HG03378 (cell line): ENCODE data around the gene FOXM1.

Source experiments
- ATAC-seq: cut with Tn5 transposase; IDR thresholded peaks from one replicate; pipeline ENCODE4 v1.9.1; 2021; ENCODE audit warnings: mild to moderate bottlenecking, moderate library complexity; ENCODE audit not compliant: unreplicated experiment

FOXM1 gene

GRCh38 chr12:2877047-2877952 is at the start of gene FOXM1, which contains the start of gene RHNO1:
TSS of gene FOXM1 (minus strand) at chr12:2877174. CDS start at chr12:2874478, 2,696 bp downstream.
TSS of gene RHNO1 (plus strand) at chr12:2877223. CDS start at chr12:2885367, 8,144 bp downstream.
- peak; percentile 70 for ATAC-seq

- no peak for ATAC-seq
Measured at GRCh38 chr12:2925322-2925995, 48.5 kb upstream of the FOXM1 start.

DNA sequence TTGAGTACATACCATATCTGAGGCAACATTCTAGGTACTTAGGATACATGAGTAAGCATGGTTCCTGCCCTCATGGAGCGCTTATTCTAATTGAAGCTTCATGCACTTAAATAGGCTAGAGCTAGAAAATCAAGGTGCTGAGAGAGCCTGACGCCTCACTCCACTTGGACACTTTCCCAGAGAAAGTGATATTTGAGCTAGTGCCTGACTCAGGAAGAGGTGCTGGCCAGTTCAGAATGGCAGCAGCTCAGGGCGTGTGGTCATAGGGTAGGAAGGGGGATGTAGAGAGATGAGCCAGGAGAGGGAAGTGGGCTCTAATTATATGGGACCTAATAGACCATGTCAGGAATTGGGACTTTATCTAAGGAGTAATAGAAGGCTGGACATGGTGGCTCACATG is 47.0 kb upstream of the FOXM1 start:
- ATAC-seq: no peak

GRCh38 chr12:2923057-2923456 is 46.1 kb upstream of the FOXM1 start:
- ATAC-seq: no peak

GRCh38 chr12:2922329-2922728 is 45.4 kb upstream of the FOXM1 start:
- no peak for ATAC-seq

GRCh38 chr12:2919249-2919648 is 42.3 kb upstream of the FOXM1 start:
- ATAC-seq: no peak

- ATAC-seq: no peak
Measured at GRCh38 chr12:2912216-2912575, 35.2 kb upstream of the FOXM1 start.

DNA sequence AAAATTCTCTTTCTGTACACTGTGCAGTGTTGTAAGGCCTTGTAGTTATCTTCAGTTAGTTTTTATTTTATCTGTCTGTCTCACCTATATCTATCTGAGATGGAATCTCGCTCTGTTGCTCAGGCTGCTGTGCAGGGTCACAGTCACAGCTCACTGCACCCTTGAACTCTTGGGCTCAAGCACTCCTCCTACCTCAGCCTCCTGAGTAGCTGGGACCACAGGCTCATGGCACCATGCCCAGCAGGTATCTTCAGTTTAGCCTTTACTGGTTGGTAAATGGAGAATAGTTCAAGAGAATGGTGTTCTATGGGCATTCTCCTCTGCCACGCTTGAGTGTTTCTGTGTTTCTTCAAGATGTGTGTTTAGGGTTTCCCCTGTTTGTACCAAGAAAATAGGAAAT is 27.3 kb upstream of the FOXM1 start:
- ATAC-seq: no peak

- ATAC-seq: no peak
Measured at GRCh38 chr12:2902272-2902880, 25.4 kb upstream of the FOXM1 start.

DNA sequence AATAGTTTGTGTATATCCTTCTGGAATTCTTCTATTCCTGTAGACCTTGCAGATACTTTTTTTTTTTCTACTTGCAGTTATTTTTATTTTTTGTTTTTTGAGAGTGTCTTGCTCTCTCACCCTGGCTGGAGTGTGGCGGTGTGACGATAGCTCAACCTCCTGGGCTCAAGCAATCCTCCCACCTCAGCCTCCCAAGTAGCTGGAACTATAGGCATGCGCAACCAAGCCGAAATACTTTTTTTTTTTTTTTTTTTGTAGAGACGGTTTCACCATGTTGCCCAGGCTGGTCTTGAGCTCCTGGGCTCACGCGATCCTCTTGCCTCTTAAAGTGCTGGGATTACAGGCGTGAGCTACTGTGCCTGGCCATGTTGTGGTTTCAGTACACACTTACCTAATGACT is 23.7 kb upstream of the FOXM1 start:
- ATAC-seq: no peak

DNA sequence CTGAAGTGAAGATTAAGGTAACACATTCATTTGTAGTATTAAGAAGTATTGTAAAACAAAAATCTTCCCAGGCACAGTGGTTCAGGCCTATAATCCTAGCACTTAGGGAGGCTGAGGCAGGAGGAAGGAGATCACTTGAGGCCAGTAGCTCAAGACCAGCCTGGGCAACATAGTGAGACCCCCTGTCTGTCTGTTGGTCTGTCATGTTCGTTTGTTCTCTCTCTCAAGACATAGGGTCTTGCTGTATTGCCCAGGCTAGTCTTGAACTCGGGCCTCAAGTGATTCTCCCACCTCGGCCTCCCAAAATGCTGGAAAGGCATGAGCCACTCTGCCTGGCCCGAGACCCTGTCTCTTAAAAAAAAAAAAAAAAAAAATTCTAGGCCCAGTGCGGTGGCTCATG is 20.4 kb upstream of the FOXM1 start:
- ATAC-seq: no peak

DNA sequence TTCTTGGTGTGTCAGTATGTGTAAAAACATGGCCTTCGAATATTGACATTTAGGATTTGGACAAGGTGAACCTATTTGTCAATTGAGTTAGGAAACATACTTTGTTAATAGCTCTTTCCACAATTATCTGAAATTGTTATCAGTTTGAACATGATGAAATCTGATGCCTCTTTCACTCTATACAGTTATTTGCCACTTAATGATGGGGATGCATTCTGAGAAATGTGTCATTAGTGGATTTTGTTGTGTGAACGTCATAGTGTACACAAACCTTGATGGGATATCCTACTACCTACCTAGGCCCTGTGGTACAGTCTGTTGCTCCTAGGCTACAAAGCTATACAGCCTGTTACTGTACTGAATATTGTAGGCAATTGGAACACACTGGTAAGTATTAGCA is 18.5 kb upstream of the FOXM1 start:
- ATAC-seq: no peak

DNA sequence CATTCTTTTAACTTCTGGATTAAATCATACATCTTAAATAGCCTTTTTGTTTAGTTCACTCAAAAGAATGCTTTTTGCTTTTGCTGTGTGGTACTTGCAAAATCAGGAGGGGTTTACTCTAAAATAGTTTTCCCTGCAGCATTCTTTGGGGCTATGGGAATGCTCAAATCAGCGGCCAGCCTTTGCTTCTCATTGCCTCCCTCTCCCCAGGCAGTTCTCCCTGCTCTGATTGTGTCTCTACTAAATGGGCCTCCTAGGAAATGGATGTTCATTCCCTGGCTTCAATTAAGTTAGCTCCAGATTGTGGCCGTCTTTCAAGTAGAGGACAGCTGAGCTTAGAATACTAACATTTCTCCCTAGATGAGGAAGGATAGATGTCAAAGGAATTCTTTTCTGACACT is 18.1 kb upstream of the FOXM1 start:
- ATAC-seq: no peak

GRCh38 chr12:2893007-2893406 is 16.0 kb upstream of the FOXM1 start:
- no peak for ATAC-seq

DNA sequence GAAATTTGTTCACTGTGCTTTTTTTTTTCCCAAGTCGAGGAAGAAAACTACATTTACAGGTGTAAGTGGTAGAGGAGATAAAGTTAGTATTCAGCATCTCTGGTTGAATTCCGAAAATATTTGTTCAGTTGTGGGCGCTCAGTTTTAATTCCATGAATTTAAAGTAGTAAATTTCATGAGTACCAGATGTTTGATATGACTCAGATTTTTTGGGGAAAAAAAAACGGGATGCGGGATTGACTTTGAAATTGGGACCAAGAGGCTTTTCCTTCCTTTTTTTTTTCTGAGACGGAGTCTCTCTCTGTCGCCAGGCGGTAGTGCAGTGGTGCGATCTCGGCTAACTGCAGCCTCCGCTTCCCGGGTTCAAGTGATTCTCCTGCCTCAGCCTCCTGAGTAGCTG is 15.3 kb upstream of the FOXM1 start:
- ATAC-seq: no peak

DNA sequence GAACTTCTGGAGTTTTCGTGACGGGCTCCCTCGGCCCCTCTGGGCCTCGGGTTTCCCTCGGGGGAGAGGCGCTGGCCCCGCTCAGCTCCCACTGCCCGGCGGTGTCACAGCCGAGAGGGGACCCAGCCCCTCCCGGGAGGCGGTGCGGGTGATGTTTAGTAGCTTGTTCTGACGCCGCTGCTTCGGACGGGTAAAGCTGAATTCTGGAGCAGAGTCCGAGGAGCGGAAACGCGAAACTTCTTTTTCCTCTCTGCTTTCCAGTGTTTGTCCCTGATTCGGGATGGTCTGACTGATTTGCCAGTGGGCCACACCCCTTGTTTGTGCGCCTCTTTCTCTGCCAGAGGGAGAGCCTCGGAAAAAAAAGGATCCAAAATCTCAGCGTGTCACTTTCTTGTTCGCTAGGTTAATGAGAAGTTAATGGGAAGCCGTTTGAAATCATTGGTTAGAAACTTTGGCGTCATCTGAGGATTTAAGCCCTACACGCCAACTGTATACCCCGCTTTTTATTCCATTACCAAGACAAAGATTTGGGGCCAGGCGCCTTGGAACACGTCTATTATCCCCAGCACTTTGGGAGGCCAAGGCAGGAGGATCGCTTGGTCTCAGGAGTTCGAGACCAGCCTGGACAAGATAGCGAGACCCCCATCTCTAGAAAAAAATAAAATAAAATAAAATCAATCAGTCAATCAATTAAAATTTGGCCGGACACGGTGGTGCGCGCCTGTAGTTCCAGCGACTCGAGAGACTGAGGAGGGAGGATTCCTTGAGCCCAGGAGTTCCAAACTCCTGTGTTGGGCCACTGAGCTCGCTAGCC is 14.5 kb upstream of the FOXM1 start:
- ATAC-seq: no peak

- peak; percentile 86 for ATAC-seq
Measured at GRCh38 chr12:2890388-2891239, 13.6 kb upstream of the FOXM1 start, which contains the start of gene TULP3. TSS of gene TULP3 (plus strand) at chr12:2890891. CDS start at chr12:2890948, 57 bp downstream.

- no peak for ATAC-seq
Measured at GRCh38 chr12:2890001-2890387, 13.0 kb upstream of the FOXM1 start.

DNA sequence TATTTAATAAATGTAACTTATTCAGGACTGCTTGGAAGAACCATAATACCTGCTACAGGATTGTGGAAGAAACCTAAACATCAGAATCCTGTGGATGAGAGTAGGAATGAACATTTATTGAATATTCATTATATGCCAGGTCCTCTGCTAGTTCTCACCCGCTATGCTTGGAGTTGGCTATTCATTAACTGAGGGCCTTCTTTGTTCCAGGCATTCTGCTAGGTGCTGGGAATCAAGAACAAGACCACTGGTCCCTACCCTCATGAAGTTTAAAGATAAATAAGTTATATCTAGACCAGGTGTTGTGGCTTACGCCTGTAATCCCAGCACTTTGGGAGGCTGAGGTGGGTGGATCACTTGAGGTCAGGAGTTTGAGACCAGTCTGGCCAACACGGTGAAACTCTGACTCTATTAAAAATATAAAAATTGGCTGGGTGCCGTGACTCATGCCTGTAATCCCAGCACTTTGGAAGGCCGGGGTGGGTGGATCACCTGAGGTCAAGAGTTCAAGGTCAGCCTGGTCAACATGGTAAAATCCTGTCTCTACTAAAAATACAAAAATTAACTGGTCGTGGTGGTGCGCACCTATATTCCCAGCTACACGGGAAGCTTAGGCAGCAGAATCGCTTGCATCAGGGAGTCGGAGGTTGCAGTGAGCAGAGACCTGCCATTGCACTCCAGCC is 9.9 kb upstream of the FOXM1 start:
- ATAC-seq: no peak
